GM12878 (cell line): ENCODE measurements around the gene CBY3. TPM values are rescaled to one million over a fixed set of nuclear protein-coding genes. Genes with fewer than 3 reads are reported as not detected.

Source experiments
- CBFB ChIP-seq: IDR thresholded peaks from 2 replicates; pipeline ENCODE4 v1.6.1; 2016; ENCODE audit warnings: antibody characterized with exemption, low read depth
- ETV6 ChIP-seq, 2 experiments: fragments of 450-650 bp in 1 of 2; IDR thresholded peaks in 1 of 2; conservative IDR thresholded peaks in 1 of 2; 2 replicates each; pipeline ENCODE4 v1.6.1; 2014; ENCODE audit warnings: antibody characterized with exemption in 1 of 2, borderline replicate concordance in 1 of 2, low read depth in 1 of 2, mild to moderate bottlenecking in 1 of 2, moderate library complexity in 1 of 2
- IKZF1 ChIP-seq: fragments of 450-650 bp; conservative IDR thresholded peaks from 2 replicates; pipeline ENCODE4 v1.6.1; 2017; ENCODE audit warnings: antibody characterized with exemption, mild to moderate bottlenecking
- KLF5 ChIP-seq: fragments of 450-650 bp; IDR thresholded peaks from 2 replicates; pipeline ENCODE4 v1.6.1; 2014; ENCODE audit warnings: mild to moderate bottlenecking; ENCODE audit not compliant: partially characterized antibody
- MEF2A ChIP-seq: IDR thresholded peaks from 2 replicates; pipeline ENCODE4 v1.6.1; 2011; ENCODE audit warnings: low read depth, mild to moderate bottlenecking, low read length, moderate library complexity; ENCODE audit not compliant: insufficient read depth
- MTA3 ChIP-seq: IDR thresholded peaks from 2 replicates; pipeline ENCODE4 v1.6.1; 2012; ENCODE audit warnings: low read length, inconsistent platforms, borderline replicate concordance
- NR2C2 ChIP-seq: IDR thresholded peaks from 2 replicates; pipeline ENCODE4 v1.6.1; 2011; ENCODE audit warnings: borderline replicate concordance, low read depth; ENCODE audit not compliant: control insufficient read depth, insufficient read length
- NR2F1 ChIP-seq: fragments of 450-650 bp; conservative IDR thresholded peaks from 2 replicates; pipeline ENCODE4 v1.6.1; 2017; ENCODE audit warnings: mild to moderate bottlenecking
- PAX5 ChIP-seq: IDR thresholded peaks from 2 replicates; pipeline ENCODE4 v1.6.1; 2011; ENCODE audit warnings: low read depth, low read length, borderline replicate concordance
- PML ChIP-seq: IDR thresholded peaks from 2 replicates; pipeline ENCODE4 v1.6.1; 2012; ENCODE audit warnings: low read length, inconsistent platforms
- RBBP5 ChIP-seq: fragments of 200-600 bp; sonication (generic); conservative IDR thresholded peaks from 2 replicates; pipeline ENCODE4 v1.6.1; 2016
- RFX5 ChIP-seq: IDR thresholded peaks from 2 replicates; pipeline ENCODE4 v1.6.1; 2011; ENCODE audit warnings: low read depth, low read length, improper control_type of control experiment
- SMAD1 ChIP-seq: fragments of 450-650 bp; IDR thresholded peaks from 2 replicates; pipeline ENCODE4 v1.6.1; 2018; ENCODE audit warnings: mild to moderate bottlenecking, low read depth; ENCODE audit not compliant: partially characterized antibody
- ZBTB11 ChIP-seq: fragments of 450-650 bp; formaldehyde crosslinking; IDR thresholded peaks from 2 replicates; pipeline ENCODE4 v1.5.0; 2022; ENCODE audit warnings: mild to moderate bottlenecking, missing genetic modification characterization
- ZNF217 ChIP-seq: fragments of 450-650 bp; IDR thresholded peaks from 2 replicates; pipeline ENCODE4 v1.6.1; 2017; ENCODE audit warnings: antibody characterized with exemption, mild to moderate bottlenecking
- ZZZ3 ChIP-seq: IDR thresholded peaks from 2 replicates; pipeline ENCODE4 v1.6.1; 2011; ENCODE audit warnings: low read depth; ENCODE audit not compliant: control insufficient read depth, insufficient read length
- polyA plus RNA-seq, 11 experiments: library from polyadenylated mRNA; depleted of rRNA in 4 of 11; unstranded in 6 of 11; stranded (reverse) in 5 of 11; fragments of >200 nt; fragmentation: Nextera tagmentation in 4 of 11; fragmentation: Illumina TruSeq in 1 of 11; extraction: Ambion mirVana in 4 of 11; extraction: Trizol in 1 of 11; gene quantifications; 1 replicate in 1 of 11; 2 replicates in 10 of 11; pipeline versions ENCODE4 v1.2.1 to v1.2.3, GENCODE V29; 2011 to 2016; ENCODE audit warnings: inconsistent platforms in 2 of 11, missing spikeins in 2 of 11, low read depth in 1 of 11
- total RNA-seq, 4 experiments: library from RNA; depleted of rRNA in 3 of 4; stranded (reverse); fragments of >200 nt in 3 of 4; fragmentation: Illumina TruSeq in 1 of 4; extraction: Trizol in 1 of 4; gene quantifications; 2 replicates each; pipeline versions ENCODE4 v1.2.1 to v1.2.3, GENCODE V29; 2013 to 2021
- TF ChIP-seq, protein P1 (sequence below): fragments of 450-650 bp; IDR thresholded peaks from 2 replicates; pipeline ENCODE4 v1.6.1; 2017; ENCODE audit warnings: mild to moderate bottlenecking, moderate library complexity
- TF ChIP-seq, protein P2 (sequence below): fragments of 450-650 bp; conservative IDR thresholded peaks from 2 replicates; pipeline ENCODE4 v1.6.1; 2017; ENCODE audit warnings: mild to moderate bottlenecking, moderate library complexity
- TF ChIP-seq, protein P3 (sequence below): IDR thresholded peaks from 2 replicates; pipeline ENCODE4 v1.6.1; 2012; ENCODE audit warnings: low read depth, low read length, improper control_type of control experiment

The CBY3 gene
- total and polyA plus RNA-seq, 10 of the 15 experiments (the other 5 are each of a cell fraction or from before 2014, with no cell fraction given): 0.10 to 1.2 (median 0.47) TPM; not detected in 5

DNA sequence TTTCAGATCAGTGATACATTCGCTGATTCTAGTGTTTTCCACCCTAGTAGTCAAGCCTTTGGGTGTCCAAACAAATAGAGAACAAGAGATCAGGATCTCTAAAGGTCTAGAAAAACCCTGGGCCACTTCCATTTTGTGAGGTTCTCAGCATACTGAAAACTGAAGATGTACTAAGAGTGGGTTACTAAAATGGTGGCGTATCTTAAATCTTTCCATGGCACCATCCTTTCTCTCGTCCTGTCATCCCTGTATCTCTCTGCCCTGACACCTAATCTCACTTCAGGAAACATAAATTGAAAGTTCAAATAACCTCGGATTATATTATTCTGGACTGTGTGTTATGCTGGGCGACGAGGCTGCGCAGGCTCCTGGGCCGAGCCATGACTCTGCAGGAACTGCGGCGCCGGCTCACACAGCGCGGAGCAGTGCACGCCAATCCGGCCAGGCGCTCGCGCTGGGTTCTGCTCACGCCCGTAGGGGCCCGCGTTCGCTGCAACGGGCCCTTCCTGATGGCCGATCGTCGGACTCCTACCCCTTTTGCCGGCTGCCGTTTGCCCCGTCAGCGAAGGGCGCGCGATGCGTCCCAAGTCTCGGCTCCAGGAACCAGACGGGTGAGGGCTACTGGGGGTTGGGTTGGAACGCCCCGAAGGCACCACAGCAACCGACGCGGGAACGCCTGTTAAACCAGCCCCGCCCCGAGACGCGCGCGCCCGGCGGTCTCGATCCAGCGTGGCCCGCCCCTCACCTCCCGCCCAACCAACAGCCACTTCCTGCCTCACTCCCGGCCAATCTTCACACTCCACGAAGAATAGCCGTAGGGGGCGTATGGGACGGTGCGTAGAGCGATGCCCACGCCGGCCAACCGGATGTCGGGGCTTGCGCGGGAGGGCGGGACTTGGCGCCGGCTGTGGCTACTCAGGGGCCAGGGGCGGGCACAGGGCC lies 17.4 kb upstream of the CBY3 start (continued):
- TF ChIP-seq, protein P1, sequence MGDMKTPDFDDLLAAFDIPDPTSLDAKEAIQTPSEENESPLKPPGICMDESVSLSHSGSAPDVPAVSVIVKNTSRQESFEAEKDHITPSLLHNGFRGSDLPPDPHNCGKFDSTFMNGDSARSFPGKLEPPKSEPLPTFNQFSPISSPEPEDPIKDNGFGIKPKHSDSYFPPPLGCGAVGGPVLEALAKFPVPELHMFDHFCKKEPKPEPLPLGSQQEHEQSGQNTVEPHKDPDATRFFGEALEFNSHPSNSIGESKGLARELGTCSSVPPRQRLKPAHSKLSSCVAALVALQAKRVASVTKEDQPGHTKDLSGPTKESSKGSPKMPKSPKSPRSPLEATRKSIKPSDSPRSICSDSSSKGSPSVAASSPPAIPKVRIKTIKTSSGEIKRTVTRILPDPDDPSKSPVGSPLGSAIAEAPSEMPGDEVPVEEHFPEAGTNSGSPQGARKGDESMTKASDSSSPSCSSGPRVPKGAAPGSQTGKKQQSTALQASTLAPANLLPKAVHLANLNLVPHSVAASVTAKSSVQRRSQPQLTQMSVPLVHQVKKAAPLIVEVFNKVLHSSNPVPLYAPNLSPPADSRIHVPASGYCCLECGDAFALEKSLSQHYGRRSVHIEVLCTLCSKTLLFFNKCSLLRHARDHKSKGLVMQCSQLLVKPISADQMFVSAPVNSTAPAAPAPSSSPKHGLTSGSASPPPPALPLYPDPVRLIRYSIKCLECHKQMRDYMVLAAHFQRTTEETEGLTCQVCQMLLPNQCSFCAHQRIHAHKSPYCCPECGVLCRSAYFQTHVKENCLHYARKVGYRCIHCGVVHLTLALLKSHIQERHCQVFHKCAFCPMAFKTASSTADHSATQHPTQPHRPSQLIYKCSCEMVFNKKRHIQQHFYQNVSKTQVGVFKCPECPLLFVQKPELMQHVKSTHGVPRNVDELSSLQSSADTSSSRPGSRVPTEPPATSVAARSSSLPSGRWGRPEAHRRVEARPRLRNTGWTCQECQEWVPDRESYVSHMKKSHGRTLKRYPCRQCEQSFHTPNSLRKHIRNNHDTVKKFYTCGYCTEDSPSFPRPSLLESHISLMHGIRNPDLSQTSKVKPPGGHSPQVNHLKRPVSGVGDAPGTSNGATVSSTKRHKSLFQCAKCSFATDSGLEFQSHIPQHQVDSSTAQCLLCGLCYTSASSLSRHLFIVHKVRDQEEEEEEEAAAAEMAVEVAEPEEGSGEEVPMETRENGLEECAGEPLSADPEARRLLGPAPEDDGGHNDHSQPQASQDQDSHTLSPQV: no peak
- TF ChIP-seq NR2C2: no peak
- peak; percentile 84 for TF ChIP-seq PML
- no peak for TF ChIP-seq ZNF217
- TF ChIP-seq, protein P2, sequence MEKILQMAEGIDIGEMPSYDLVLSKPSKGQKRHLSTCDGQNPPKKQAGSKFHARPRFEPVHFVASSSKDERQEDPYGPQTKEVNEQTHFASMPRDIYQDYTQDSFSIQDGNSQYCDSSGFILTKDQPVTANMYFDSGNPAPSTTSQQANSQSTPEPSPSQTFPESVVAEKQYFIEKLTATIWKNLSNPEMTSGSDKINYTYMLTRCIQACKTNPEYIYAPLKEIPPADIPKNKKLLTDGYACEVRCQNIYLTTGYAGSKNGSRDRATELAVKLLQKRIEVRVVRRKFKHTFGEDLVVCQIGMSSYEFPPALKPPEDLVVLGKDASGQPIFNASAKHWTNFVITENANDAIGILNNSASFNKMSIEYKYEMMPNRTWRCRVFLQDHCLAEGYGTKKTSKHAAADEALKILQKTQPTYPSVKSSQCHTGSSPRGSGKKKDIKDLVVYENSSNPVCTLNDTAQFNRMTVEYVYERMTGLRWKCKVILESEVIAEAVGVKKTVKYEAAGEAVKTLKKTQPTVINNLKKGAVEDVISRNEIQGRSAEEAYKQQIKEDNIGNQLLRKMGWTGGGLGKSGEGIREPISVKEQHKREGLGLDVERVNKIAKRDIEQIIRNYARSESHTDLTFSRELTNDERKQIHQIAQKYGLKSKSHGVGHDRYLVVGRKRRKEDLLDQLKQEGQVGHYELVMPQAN: peak; percentile 96
- TF ChIP-seq, protein P3, sequence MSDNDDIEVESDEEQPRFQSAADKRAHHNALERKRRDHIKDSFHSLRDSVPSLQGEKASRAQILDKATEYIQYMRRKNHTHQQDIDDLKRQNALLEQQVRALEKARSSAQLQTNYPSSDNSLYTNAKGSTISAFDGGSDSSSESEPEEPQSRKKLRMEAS: peak; percentile 33; the same call in 1 of the 2 replicates
- TF ChIP-seq ETV6 (conservative IDR thresholded peaks at IDR 0.05 in 1 of 2, IDR thresholded peaks at IDR 0.05 in 1 of 2; ENCODE audit: borderline replicate concordance in 1 of 2, low read depth in 1 of 2): no peak
- TF ChIP-seq CBFB: no peak
- TF ChIP-seq MEF2A: no peak
- no peak for TF ChIP-seq NR2F1
- no peak for TF ChIP-seq RBBP5
- TF ChIP-seq SMAD1: no peak
- no peak for TF ChIP-seq ZZZ3
- no peak; the same call in 1 of the 2 replicates for TF ChIP-seq MTA3
- 0 out of 2 replicates have a peak, but pooled peaks have one; percentile 54 for TF ChIP-seq RFX5
- TF ChIP-seq IKZF1: peak; percentile 86
- TF ChIP-seq PAX5: no peak
- no peak for TF ChIP-seq ZBTB11 (CRISPR knock-in tag)
- TF ChIP-seq KLF5: peak; percentile 27
